NCI-H2107 treated with DMSO at 0.1 percent for 48 hours (cell line): ENCODE measurements around the gene USP43.
"Not testable (repeated sequence)": the region's sequence is repeated elsewhere in the genome, so short reads cannot be mapped to it uniquely, and the experiment has no call there.

ENCODE experiments used
- DNase-seq: peaks from one replicate; lab custom pipeline; 2025; ENCODE audit not compliant: unreplicated experiment; lab: John Stamatoyannopoulos, UW

The USP43 gene

GRCh38 chr17:9644910-9645751, at the start of gene USP43:
TSS of gene USP43 (plus strand) at chr17:9645517. CDS start at chr17:9645633, 116 bp downstream.
- DNase-seq: no peak

- DNase-seq: not testable (repeated sequence)
These were observed 47.7 kb upstream of the USP43 start for GRCh38 chr17:9597638-9598037.

DNA sequence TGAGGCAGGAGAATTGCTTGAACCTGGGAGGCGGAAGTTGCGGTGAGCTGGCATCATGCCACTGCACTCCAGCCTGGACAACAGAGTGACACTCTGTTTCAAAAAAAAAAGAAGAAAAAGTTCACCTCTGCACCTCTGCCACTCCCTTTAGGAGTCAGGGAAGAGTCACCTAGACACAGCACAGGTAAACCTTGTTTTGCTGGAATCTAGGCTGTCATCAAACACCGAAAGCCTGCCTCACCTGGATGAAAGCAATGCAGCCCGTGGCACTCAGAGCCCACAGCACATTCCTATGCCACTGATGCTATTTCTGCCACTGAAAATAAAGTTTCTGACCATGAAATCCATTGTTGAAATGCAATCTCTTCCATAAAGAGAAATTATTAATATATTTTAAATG, 46.7 kb upstream of the USP43 start:
- DNase-seq: no peak

GRCh38 chr17:9604583-9604982, 40.7 kb upstream of the USP43 start:
- DNase-seq: not testable (repeated sequence)

- DNase-seq: no peak
These were observed 38.9 kb upstream of the USP43 start for GRCh38 chr17:9606453-9606852.

GRCh38 chr17:9607058-9607457, 38.3 kb upstream of the USP43 start:
- DNase-seq: not testable (repeated sequence)

GRCh38 chr17:9611557-9611956, 33.8 kb upstream of the USP43 start:
- no peak for DNase-seq

DNA sequence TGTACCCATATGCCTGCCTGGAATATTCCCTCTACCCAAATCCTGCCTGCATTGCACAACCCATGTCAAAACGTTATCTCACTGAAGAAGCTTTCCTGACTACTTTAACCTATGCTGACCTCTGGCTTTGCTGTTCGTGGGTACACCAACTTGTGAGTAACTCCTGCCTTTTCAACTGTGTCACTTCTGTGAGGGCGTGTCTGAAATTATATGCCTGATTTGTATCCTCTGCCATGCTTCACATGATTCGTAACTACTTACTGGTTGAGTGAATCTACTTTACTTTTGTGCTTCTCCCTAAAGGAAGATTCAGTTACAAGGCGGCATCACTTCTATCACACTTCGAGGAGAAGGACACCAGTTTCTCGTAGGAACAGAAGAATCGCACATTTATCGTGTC, 33.3 kb upstream of the USP43 start:
- no peak for DNase-seq

DNA sequence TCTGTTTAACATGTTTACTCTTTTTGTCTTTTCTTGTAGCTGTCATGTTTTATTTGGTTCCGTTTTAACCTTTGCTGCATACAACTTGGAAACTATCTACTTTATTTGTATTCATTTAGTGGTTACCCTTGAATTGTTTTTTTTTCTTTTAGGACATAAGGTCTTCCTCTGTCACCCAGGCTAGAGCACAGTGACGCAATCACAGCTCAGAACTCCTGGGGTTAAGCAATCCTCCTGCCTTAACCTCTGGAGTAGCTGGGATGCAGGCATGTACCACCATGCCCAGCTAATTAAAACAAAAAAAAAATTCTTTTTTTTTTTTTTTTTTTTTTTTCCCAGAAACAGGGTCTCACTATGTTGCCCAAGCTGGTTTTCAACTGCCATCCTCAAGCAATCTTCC, 29.8 kb upstream of the USP43 start:
- no peak for DNase-seq

DNA sequence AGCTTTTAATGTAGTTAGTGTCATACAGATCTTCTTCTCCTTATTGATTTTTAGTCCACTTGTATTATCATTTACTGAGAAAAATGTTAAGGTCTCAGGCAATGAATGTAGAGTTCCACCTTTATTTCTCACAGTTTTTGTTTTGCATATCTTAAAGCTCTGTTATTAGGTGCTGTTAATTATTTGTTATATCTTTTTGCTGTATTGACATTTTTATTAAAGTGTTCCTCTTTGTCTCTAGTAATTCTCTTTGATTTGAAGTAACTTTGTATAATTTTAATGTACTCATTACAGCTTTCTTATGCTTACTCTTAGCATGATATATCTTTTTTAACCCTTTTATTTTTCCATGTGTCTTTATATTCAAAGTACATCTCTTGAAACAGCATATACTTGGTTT, 22.4 kb upstream of the USP43 start:
- no peak for DNase-seq

GRCh38 chr17:9628509-9628908, 16.8 kb upstream of the USP43 start:
- no peak for DNase-seq

GRCh38 chr17:9632741-9633140, 12.6 kb upstream of the USP43 start:
- no peak for DNase-seq

GRCh38 chr17:9635340-9635739, 10.0 kb upstream of the USP43 start:
- no peak for DNase-seq

GRCh38 chr17:9636501-9636900, 8.8 kb upstream of the USP43 start:
- no peak for DNase-seq

DNA sequence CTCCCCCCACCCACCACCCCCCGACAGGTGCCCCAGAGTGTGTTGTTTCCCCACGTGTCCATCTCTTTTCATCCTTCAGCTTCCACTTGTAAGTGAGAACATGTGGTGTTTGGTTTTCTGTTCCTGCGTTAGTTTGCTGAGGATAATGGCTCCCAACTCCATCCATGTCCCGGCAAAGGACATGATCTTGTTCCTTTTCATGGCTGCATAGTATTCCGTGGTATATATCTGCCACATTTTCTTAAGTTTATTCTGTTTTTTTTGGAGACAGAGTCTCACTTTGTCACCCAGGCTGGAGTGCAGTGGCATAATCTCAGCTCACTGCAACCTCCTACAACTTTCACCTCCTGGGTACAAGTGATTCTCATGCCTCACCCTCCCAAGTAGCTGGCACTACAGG, 4.9 kb upstream of the USP43 start:
- not testable (repeated sequence) for DNase-seq

- no peak for DNase-seq
These were observed 1.7 kb upstream of the USP43 start for GRCh38 chr17:9643611-9644010.

- DNase-seq: no peak
These were observed 681 bp downstream of the USP43 start for GRCh38 chr17:9645851-9646545.

GRCh38 chr17:9646546-9646885, 1.2 kb downstream of the USP43 start:
- DNase-seq: no peak

GRCh38 chr17:9647014-9647413, 1.7 kb downstream of the USP43 start:
- no peak for DNase-seq

GRCh38 chr17:9648521-9649110, 3.3 kb downstream of the USP43 start:
- DNase-seq: no peak

DNA sequence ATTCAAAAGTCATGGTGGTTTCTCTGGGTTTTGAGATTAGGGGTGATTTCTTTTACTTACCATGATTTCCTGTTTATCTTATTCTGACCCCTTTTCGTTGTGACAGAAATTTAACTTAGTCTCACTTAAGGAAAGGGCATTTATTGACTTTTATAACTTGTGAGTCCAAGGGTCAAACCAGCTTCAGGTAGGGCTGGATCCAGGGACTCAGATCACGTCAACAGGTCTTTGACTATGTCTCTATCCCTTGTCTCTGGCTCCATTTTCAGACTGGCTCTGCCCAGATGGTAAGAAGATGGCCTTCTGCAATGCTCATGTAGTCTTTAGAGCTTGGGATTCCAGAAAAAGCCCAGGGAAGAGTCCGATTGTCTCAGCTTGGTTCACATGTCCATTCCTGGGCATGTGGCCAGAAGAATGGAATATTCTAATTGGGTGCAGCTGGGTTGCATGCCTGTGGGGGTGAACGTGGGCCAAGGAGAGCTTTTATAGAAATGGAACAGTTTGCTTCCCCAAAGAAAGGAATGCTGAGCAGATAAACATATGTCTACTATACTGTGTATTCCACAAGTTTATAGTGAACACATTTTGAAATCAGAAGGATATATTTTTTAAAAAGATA, 13.4 kb downstream of the USP43 start:
- no peak for DNase-seq

- no peak for DNase-seq
These were observed 15.7 kb downstream of the USP43 start for GRCh38 chr17:9661027-9661426.
